Prostate gland (tissue), 2 donors: ENCODE data around the gene PIK3C2G. TPM values are rescaled to one million over a fixed set of nuclear protein-coding genes. Genes with fewer than 3 reads are reported as not detected.
A peak's percentile ranks its signal among the peaks of the same experiment; 100 is the strongest.

Source experiments
- DNase-seq: peaks from one replicate; pipeline ENCODE4 v3.0.0-alpha.2; 2019; ENCODE audit warnings: low spot score
- H3K27ac ChIP-seq, 2 donors: fragments of 200-600 bp; sonication (generic); 2 replicates each; pipeline ENCODE4 v1.5.1; 2017 to 2019
- H3K27me3 ChIP-seq: fragments of 200-600 bp; sonication (generic); replicated peaks from 2 replicates; pipeline ENCODE4 v1.5.1; 2019; ENCODE audit not compliant: insufficient read depth
- H3K36me3 ChIP-seq, 2 donors: fragments of 200-600 bp; sonication (generic); 1 replicate in 1 of 2; 2 replicates in 1 of 2; pipeline versions ENCODE4 v1.5.1 to v1.8.1; 2017 to 2019
- H3K4me1 ChIP-seq: fragments of 200-600 bp; sonication (generic); replicated peaks from 2 replicates; pipeline ENCODE4 v1.5.1; 2019
- H3K4me3 ChIP-seq, 2 donors: fragments of 200-600 bp; sonication (generic); 2 replicates each; pipeline ENCODE4 v1.5.1; 2017 to 2019
- H3K9me3 ChIP-seq: fragments of 200-600 bp; sonication (generic); 2 replicates; pipeline ENCODE4 v1.5.1; 2017
- POLR2A ChIP-seq: fragments of 450-650 bp; IDR thresholded peaks from one replicate; pipeline ENCODE4 v1.6.1; 2016; ENCODE audit warnings: antibody characterized with exemption, mild to moderate bottlenecking
- POLR2AphosphoS5 ChIP-seq: sonication (generic); formaldehyde crosslinking; IDR thresholded peaks from one replicate; pipeline ENCODE4 v1.6.1; 2017; ENCODE audit warnings: antibody characterized with exemption
- WGBS: methylation state at CpG from one replicate; pipeline ENCODE4 v1.1.5; 2018; 5-methylcytosine and 5-hydroxymethylcytosine counted together
- intact Hi-C: fragments of 100-400 bp; cut with DNase I; formaldehyde crosslinking; loops from one replicate; pipeline ENCODE4 v1.14.2; 2022
- total RNA-seq, 2 donors: library from RNA; depleted of rRNA; stranded (reverse); fragments of >200 nt; gene quantifications; one replicate each; pipeline ENCODE4 v1.1.0, GENCODE V29; 2016
- TF ChIP-seq, protein P1 (sequence below), 4 experiments: fragments of 200-600 bp in 2 of 4; fragments of 450-650 bp in 2 of 4; sonication (generic) in 2 of 4; IDR thresholded peaks; 1 replicate in 3 of 4; 2 replicates in 1 of 4; pipeline ENCODE4 v1.5.1; 2016 to 2019; ENCODE audit warnings: antibody characterized with exemption in 4 of 4, mild to moderate bottlenecking in 2 of 4, moderate library complexity in 2 of 4

The PIK3C2G gene
- total RNA-seq, 2 donors from 2014 or later = 1.4 to 2.1 TPM

GRCh38 chr12:18294889-18295288 lies 33.6 kb downstream of the PIK3C2G start:
- TF ChIP-seq POLR2AphosphoS5 (no peak), POLR2A (no peak)
- TF ChIP-seq, protein P1, sequence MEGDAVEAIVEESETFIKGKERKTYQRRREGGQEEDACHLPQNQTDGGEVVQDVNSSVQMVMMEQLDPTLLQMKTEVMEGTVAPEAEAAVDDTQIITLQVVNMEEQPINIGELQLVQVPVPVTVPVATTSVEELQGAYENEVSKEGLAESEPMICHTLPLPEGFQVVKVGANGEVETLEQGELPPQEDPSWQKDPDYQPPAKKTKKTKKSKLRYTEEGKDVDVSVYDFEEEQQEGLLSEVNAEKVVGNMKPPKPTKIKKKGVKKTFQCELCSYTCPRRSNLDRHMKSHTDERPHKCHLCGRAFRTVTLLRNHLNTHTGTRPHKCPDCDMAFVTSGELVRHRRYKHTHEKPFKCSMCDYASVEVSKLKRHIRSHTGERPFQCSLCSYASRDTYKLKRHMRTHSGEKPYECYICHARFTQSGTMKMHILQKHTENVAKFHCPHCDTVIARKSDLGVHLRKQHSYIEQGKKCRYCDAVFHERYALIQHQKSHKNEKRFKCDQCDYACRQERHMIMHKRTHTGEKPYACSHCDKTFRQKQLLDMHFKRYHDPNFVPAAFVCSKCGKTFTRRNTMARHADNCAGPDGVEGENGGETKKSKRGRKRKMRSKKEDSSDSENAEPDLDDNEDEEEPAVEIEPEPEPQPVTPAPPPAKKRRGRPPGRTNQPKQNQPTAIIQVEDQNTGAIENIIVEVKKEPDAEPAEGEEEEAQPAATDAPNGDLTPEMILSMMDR (IDR thresholded peaks at IDR 0.05) = no peak
- Histone ChIP-seq H3K4me3 (no peak overlapping the region), H3K36me3 (no peaks in the 10 kb centered on the region), H3K4me1 (no peaks in the 10 kb centered on the region), H3K27me3 (no peaks in the 10 kb centered on the region), H3K27ac (no peak overlapping the region), H3K9me3 (no peaks in the 10 kb centered on the region)
- no peak for DNase-seq
- intact Hi-C loops = no loop called here

DNA sequence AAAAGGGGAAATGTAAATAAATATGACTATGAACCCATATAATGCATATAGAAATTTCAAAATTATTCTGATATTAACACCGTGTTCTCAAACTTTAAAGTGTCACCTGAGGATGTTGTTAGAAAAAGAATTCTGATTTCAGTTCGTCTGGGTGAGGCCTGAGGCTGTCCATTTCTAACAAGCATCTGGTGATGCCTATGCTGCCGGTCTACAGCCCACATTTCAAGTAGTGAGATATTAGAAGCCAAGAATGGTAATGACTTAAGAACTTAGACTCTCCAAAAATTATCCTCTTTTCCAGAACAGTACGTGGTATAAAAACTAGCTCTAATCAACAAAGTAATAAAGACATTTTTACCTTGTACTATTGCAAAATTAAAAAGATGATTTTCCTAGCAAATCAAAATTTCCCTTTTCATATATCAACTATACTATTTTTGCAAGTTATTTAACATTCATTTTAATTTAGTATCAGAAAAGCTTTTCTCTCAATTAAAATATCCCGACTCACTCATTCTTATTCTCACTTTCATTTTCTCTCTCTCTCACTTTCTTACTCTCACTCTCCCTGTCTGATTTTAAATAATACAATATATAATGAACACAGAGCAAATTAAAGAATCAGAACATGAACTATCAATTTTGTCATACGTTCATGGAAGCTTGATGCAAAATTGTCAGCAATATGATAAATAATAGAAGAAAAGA lies 35.0 kb downstream of the PIK3C2G start:
- H3K4me1 ChIP-seq = no peaks in the 10 kb centered on the region
- H3K4me3 ChIP-seq = peak overlapping the region in 1 of 2 donors; percentile 5
- H3K27me3 ChIP-seq = no peaks in the 10 kb centered on the region
- DNase-seq = no peak
- intact Hi-C loops = no loop called here
- H3K9me3 ChIP-seq = no peaks in the 10 kb centered on the region
- TF ChIP-seq POLR2AphosphoS5 (no peak), POLR2A (no peak)
- TF ChIP-seq, protein P1 (IDR thresholded peaks at IDR 0.05) = no peak
- 57% methylated on average over 6 of the region's 6 CpGs for WGBS
- H3K36me3 ChIP-seq = no peaks in the 10 kb centered on the region
- H3K27ac ChIP-seq = peak overlapping the region in 1 of 2 donors; percentile 16

- H3K27me3 ChIP-seq = no peaks in the 10 kb centered on the region
- TF ChIP-seq, protein P1 (IDR thresholded peaks at IDR 0.05) = no peak
- TF ChIP-seq POLR2A = no peak
- DNase-seq = no peak
- intact Hi-C loops = no loop called here
- 76% methylated on average over 3 of the region's 3 CpGs for WGBS
- H3K9me3 ChIP-seq = no peaks in the 10 kb centered on the region
- no peaks in the 10 kb centered on the region for H3K4me1 ChIP-seq
- peak overlapping the region in 1 of 2 donors; percentile 16 for H3K27ac ChIP-seq
- H3K4me3 ChIP-seq = peak overlapping the region in 1 of 2 donors; percentile 5
- no peaks in the 10 kb centered on the region for H3K36me3 ChIP-seq
Observed at GRCh38 chr12:18296909-18297280, 35.6 kb downstream of the PIK3C2G start.

DNA sequence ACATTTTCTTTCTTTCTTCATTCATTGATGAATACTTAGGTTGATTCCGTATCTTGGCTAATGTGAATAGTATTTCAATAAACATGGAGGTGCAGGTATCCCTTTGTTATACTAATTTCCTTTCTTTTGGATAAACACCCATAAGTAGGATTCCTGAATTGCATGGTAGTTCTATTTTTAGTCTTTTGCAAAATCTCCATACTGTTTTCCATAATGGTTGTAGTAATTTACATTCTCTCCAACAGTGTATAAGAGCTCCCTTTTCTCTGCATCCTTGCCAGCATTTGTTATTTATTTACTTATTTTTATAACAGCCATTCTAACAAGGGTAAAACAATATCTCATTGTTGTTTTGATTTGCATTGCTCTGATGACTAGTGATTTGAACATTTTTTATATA lies 36.6 kb downstream of the PIK3C2G start:
- no peaks in the 10 kb centered on the region for H3K4me1 ChIP-seq
- H3K9me3 ChIP-seq = no peaks in the 10 kb centered on the region
- H3K4me3 ChIP-seq = no peak overlapping the region
- H3K27me3 ChIP-seq = no peaks in the 10 kb centered on the region
- H3K27ac ChIP-seq = no peak overlapping the region
- H3K36me3 ChIP-seq = no peaks in the 10 kb centered on the region
- no peak for DNase-seq
- no peak for TF ChIP-seq POLR2A
- TF ChIP-seq, protein P1 (IDR thresholded peaks at IDR 0.05) = no peak
- no peak for TF ChIP-seq POLR2AphosphoS5
- 94% methylated on average over 1 of the region's 1 CpG for WGBS
- intact Hi-C loops = no loop called here

DNA sequence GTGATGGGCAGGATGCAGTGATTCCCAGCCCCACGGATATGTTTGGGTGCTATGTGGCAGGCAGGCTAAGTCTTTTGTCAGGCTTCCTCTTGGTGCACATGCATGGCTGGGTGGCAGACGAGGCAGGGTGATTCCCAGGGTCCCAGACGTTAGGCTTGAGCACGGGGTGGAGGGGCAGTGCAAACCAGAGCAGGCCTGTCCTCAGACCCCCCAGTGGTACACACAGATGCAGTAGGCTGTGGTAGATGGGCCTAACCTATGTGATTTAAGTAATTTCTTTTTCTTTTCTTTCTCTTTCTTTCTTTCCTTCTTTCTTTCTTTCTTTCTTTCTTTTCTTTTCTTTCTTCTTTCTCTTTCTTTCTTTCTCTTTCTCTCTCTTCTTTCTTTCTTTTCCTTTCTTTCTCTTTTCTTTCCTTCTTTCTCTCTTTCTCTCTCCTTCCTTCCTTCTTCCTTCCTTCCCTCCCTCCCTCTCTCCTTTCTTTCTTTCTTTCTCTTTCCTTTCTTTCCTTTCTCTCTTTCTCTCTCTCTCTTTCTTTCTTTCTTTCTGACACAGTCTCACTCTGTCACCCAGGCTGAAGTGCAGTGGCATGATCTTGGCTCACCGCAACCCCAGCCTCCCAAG lies 41.6 kb downstream of the PIK3C2G start:
- TF ChIP-seq POLR2A = no peak
- no peak for TF ChIP-seq POLR2AphosphoS5
- TF ChIP-seq, protein P1 (IDR thresholded peaks at IDR 0.05) = no peak
- DNase-seq = no peak
- WGBS = 92% methylated on average over 5 of the region's 5 CpGs
- no peaks in the 10 kb centered on the region for H3K9me3 ChIP-seq
- H3K4me3 ChIP-seq = no peak overlapping the region
- no peaks in the 10 kb centered on the region for H3K27me3 ChIP-seq
- no peak overlapping the region for H3K27ac ChIP-seq
- intact Hi-C loops = no loop called here
- H3K4me1 ChIP-seq = no peaks in the 10 kb centered on the region
- H3K36me3 ChIP-seq = no peaks in the 10 kb centered on the region
